HEK293T (cell line): ENCODE measurements around the gene ATP2B2.

Experiments used
- CTCF ChIA-PET: fragments of 350-600 bp; formaldehyde crosslinking; extraction: SDS; loops from one replicate; lab custom pipeline; 2021; ENCODE audit warnings: antibody characterized with exemption, inconsistent platforms; lab: Yijun Ruan, JAX
- POLR2A ChIA-PET: fragments of 350-600 bp; formaldehyde crosslinking; extraction: SDS; loops from one replicate; lab custom pipeline; 2020; ENCODE audit warnings: antibody characterized with exemption, inconsistent platforms; lab: Yijun Ruan, JAX
- DNase-seq: peaks from one replicate; pipeline ENCODE4 v3.0.0; 2012; ENCODE audit warnings: mixed read lengths; ENCODE audit errors: extremely low spot score
- ARNT ChIP-seq: fragments of 450-650 bp; IDR thresholded peaks from 2 replicates; pipeline ENCODE4 v1.6.1; 2017; ENCODE audit warnings: mild to moderate bottlenecking
- BHLHE40 ChIP-seq: fragments of 450-650 bp; IDR thresholded peaks from 2 replicates; pipeline ENCODE4 v1.6.1; 2016; ENCODE audit warnings: mild to moderate bottlenecking, moderate library complexity, borderline replicate concordance
- CTBP1 ChIP-seq: fragments of 450-650 bp; IDR thresholded peaks from 2 replicates; pipeline ENCODE4 v1.6.1; 2016; ENCODE audit warnings: borderline replicate concordance
- ELF4 ChIP-seq: fragments of 450-650 bp; IDR thresholded peaks from 2 replicates; pipeline ENCODE4 v1.6.1; 2017; ENCODE audit warnings: antibody characterized with exemption
- FOXA1 ChIP-seq: fragments of 450-650 bp; IDR thresholded peaks from 2 replicates; pipeline ENCODE4 v1.6.1; 2016; ENCODE audit warnings: mild to moderate bottlenecking
- FOXK2 ChIP-seq: fragments of 450-650 bp; IDR thresholded peaks from 2 replicates; pipeline ENCODE4 v1.6.1; 2016; ENCODE audit warnings: mild to moderate bottlenecking
- FOXM1 ChIP-seq: fragments of 450-650 bp; IDR thresholded peaks from 2 replicates; pipeline ENCODE4 v1.6.1; 2017; ENCODE audit warnings: mild to moderate bottlenecking, borderline replicate concordance
- HDGF ChIP-seq: fragments of 450-650 bp; IDR thresholded peaks from 2 replicates; pipeline ENCODE4 v1.6.1; 2017; ENCODE audit warnings: antibody characterized with exemption, borderline replicate concordance
- L3MBTL2 ChIP-seq: fragments of 450-650 bp; conservative IDR thresholded peaks from 2 replicates; pipeline ENCODE4 v1.6.1; 2016; ENCODE audit warnings: mild to moderate bottlenecking
- LEF1 ChIP-seq: fragments of 450-650 bp; IDR thresholded peaks from 2 replicates; pipeline ENCODE4 v1.6.1; 2017; ENCODE audit warnings: mild to moderate bottlenecking, borderline replicate concordance
- NFRKB ChIP-seq: fragments of 450-650 bp; IDR thresholded peaks from 2 replicates; pipeline ENCODE4 v1.6.1; 2016; ENCODE audit warnings: mild to moderate bottlenecking, moderate library complexity
- SP1 ChIP-seq: fragments of 450-650 bp; IDR thresholded peaks from 2 replicates; pipeline ENCODE4 v1.6.1; 2017
- SUZ12 ChIP-seq: fragments of 450-650 bp; IDR thresholded peaks from 2 replicates; pipeline ENCODE4 v1.6.1; 2016; ENCODE audit warnings: mild to moderate bottlenecking
- TARDBP ChIP-seq: fragments of 450-650 bp; IDR thresholded peaks from 2 replicates; pipeline ENCODE4 v1.6.1; 2016
- ZNF384 ChIP-seq: fragments of 450-650 bp; IDR thresholded peaks from 2 replicates; pipeline ENCODE4 v1.6.1; 2016
- TF ChIP-seq, protein P1 (sequence below): fragments of 450-650 bp; IDR thresholded peaks from 2 replicates; pipeline ENCODE4 v1.6.1; 2016

Gene ATP2B2

DNA sequence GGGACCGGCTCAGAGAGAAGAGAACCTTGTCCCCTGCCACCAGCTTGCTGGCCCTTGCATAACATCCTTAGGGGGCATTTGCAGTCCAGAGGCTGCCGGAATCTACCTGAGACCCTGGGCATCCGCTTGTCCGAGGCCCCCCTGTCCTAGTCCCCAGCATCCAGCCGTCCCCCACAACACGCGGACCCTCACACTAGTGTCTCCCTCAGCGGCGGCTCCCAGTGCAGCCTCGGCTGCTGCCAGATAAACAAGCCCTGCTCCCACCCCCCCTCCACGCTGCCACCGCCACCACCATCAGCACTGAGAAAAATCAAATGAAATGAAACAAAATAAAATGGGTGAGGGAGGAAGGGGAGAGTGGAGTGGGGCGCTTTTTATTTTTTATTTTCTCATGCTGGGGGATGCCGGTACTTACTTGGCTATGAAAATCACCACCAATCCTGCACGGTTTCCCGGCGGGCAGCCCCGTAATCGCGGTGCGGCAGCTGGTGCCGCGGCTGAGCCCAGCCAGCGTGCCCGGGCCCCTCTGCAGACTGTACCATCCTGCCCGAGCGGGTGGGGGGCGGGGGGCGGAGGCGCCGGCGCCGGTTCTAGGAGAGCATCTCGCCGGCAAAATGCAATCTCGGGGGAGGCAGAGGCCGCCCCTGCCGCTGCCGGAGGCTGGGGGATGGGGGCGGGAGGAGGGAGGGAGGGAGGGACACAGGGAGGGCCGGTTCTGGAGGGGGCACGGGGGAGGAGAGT, at the start of gene ATP2B2:
Gene ATP2B2 (minus strand): TSS at position 537 of the 741 bp plus-strand sequence. CDS start 56,043 bp downstream, outside the sequence.
- ChIA-PET POLR2A (no interaction called here), CTCF (no interaction called here)
- DNase-seq: peak; percentile 40
- no peak for TF ChIP-seq ELF4
- TF ChIP-seq L3MBTL2: no peak
- no peak for TF ChIP-seq LEF1

DNA sequence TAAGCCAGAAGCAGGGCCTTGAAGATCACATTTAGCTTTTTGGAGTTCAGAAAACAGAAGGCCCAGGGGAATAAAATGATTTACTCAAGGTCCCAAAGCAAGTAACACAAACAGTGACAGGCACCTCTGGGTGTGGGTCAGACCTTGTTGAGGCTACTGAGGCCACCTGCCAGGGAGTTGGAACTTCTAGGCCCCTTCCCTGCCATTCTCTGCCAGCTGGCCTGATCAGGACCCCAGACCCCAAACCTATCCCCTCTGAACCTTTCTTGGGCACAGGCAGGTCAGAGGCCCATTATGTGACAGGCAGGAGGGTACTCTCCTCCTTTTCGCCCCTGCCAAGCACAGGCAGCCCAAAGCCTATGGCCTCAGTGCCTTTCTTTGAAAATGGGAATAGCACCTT, 49.4 kb upstream of the ATP2B2 start:
- CTCF ChIA-PET: no interaction called here
- DNase-seq: no peak
- TF ChIP-seq BHLHE40 (no peak), CTBP1 (no peak), HDGF (no peak), FOXM1 (no peak), TARDBP (no peak), ARNT (no peak), L3MBTL2 (no peak), ELF4 (no peak), SP1 (no peak), LEF1 (no peak), NFRKB (no peak), FOXA1 (no peak), FOXK2 (no peak), SUZ12 (no peak), ZNF384 (no peak)
- TF ChIP-seq, protein P1, sequence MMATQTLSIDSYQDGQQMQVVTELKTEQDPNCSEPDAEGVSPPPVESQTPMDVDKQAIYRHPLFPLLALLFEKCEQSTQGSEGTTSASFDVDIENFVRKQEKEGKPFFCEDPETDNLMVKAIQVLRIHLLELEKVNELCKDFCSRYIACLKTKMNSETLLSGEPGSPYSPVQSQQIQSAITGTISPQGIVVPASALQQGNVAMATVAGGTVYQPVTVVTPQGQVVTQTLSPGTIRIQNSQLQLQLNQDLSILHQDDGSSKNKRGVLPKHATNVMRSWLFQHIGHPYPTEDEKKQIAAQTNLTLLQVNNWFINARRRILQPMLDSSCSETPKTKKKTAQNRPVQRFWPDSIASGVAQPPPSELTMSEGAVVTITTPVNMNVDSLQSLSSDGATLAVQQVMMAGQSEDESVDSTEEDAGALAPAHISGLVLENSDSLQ: no peak
- POLR2A ChIA-PET: no interaction called here

DNA sequence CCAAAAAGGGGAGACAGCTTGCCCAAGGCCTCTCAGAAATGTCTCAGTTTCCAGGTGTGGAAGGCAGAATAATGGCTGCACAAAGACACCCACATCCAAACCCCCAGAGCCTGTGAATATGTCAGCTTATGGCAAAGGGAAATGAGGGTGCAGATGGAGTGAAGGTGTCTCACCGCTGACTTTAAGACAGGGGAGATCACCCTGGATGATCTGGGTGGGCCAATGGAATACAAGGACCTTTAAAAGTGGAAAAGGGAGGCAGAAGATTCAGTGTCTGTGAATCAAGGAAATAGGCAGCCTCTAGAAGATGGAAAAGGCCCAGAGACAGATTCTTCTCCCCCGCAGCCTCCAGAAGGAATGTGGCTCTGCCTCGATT, 48.8 kb upstream of the ATP2B2 start:
- ChIA-PET POLR2A (no interaction called here), CTCF (interaction anchor here (0.6 kb wide), 1 partner anchor 42 kb away, joined by 4 read pairs; no protein-coding TSS in a partner anchor)
- no peak for DNase-seq
- TF ChIP-seq ARNT (no peak), CTBP1 (no peak), L3MBTL2 (no peak), HDGF (no peak), SUZ12 (no peak), FOXA1 (no peak), BHLHE40 (no peak), ELF4 (no peak), FOXK2 (no peak), LEF1 (no peak), SP1 (no peak), NFRKB (no peak), ZNF384 (no peak), TARDBP (no peak)
- TF ChIP-seq, protein P1: no peak

DNA sequence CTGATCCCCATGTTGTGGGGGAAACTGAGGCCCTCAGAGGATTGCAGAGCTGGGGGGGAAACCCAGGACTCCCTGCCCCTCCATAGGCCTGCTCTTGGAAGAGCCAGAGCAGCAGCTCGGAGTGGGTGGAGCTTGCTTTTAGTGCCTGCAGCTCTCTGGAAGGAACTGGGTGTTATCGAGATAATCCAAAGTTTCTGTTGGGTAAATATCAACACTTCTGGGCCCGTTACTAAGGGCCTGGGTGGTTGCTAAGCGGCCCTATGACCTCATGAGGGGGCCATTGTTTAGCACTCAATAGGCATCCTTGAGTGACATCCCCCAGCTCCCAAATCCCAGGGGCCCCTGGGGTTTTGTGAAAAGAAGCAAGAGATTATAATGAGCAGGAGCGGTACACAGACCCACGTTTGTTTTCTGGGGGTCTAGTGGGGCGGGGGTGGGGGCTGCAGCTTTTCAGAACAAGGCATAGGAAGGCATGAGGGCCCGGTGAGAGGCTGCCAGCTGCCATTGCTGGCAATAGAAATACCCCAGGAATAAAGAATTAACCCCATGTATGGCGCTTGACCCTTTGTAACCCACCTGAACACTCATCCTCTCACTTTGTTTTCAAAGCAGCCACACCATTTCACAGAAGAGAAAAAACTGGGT, 48.3 kb upstream of the ATP2B2 start:
- DNase-seq: no peak
- POLR2A ChIA-PET: no interaction called here
- CTCF ChIA-PET: interaction anchor here (0.6 kb wide), 1 partner anchor 41 kb away, joined by 4 read pairs; no protein-coding TSS in a partner anchor

DNA sequence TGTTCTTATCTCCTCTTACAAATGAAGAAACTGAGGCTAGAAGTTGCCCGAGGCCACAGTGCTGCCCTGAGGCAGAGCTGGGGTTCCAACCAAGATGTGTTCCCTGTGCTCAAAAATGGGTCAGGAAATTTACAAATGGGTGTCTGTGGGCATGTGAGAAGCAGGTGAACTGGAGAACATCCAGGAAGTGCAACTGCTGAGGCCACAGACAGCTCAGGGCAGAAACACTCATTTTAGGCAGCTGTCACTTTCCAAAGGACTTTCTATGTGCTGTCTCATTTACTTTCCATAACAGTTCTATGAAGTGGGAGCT, 47.2 kb upstream of the ATP2B2 start:
- TF ChIP-seq HDGF (no peak), CTBP1 (no peak), ELF4 (no peak), FOXA1 (no peak)
- ChIA-PET CTCF (no interaction called here), POLR2A (no interaction called here)
- no peak for DNase-seq

More for the DNA sequence above, 48.3 kb upstream of the ATP2B2 start:
- TF ChIP-seq ELF4 (no peak), FOXM1 (no peak), ZNF384 (no peak), FOXA1 (no peak), HDGF (no peak), SUZ12 (no peak), ARNT (no peak), TARDBP (no peak)

DNA sequence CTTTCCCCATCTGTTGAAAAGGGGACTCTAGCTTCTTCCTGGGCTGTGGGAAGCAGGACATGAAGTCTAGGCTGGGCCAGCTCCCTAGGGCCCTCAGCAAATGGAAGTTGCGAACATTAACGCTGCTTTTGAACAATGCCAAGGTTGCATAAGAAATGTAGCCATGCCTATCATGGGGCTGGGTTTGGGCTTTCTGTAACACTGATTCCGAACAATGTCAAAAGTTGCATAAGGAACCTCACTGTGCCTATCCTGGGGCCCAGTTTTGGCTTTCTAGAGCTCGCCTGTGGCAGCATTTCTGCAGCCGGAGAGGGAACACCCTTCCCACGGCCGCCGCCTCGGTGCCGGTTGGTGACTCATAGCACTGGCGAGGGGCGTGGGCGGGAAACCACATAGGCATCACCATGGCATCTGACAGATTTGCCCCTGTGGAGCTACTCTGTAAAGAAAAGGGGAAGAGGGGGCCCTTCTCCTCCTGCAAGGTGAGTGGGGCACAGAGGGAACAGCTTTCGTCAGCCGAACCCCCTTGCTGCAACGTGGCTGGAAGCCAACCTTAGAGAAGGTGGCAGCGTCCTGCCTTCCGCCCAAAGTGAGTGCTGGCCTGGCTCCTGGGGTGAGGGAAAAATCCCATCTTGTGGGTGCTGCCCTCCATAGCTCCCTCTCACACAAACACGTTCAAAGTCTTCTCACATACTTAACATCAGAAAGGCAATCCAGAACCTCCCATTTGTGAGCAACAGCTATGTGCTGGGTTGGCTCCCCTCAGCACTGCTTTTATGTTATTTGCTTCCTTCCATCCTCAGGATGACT, 46.6 kb upstream of the ATP2B2 start:
- no peak for TF ChIP-seq SP1
- no peak for TF ChIP-seq LEF1
- no peak for TF ChIP-seq FOXK2
- TF ChIP-seq TARDBP: no peak
- no peak for TF ChIP-seq HDGF
- no peak for DNase-seq
- CTCF ChIA-PET: interaction anchor here (0.6 kb wide), 1 partner anchor 86 kb away, joined by 3 read pairs; no protein-coding TSS in a partner anchor
- POLR2A ChIA-PET: no interaction called here
